ENCODE results near the gene B4GALNT2.
"Not testable (repeated sequence)": the region's sequence is repeated elsewhere in the genome, so short reads cannot be mapped to it uniquely, and the experiment has no call there.

The B4GALNT2 gene

GRCh38 chr17:49121696-49122292 lies 10.8 kb upstream of the B4GALNT2 start:
- DNase-seq = no peak

- DNase-seq = no peak
Measured at GRCh38 chr17:49122566-49122965, 10.0 kb upstream of the B4GALNT2 start.

DNA sequence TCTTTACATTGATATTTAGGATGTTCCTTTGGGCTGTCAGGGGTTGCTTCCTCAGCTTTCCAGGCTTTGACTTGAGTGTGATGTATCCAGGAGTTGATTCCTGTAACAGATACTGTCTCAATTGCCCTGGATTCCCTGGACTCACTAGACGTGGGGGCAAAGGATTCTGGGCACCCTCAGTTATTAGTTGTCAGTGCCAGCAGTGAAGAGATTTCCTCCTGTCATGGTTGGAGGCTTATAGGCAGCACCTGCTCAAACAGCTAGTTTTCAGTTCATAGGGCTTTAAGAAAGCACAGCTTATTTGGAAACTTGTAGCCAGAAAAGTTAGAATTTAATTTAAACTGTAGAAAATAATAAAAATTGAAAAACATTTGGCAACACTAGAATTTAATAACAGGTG lies 9.5 kb upstream of the B4GALNT2 start:
- DNase-seq = no peak

- DNase-seq = no peak
Measured at GRCh38 chr17:49125449-49125848, 7.1 kb upstream of the B4GALNT2 start.

DNA sequence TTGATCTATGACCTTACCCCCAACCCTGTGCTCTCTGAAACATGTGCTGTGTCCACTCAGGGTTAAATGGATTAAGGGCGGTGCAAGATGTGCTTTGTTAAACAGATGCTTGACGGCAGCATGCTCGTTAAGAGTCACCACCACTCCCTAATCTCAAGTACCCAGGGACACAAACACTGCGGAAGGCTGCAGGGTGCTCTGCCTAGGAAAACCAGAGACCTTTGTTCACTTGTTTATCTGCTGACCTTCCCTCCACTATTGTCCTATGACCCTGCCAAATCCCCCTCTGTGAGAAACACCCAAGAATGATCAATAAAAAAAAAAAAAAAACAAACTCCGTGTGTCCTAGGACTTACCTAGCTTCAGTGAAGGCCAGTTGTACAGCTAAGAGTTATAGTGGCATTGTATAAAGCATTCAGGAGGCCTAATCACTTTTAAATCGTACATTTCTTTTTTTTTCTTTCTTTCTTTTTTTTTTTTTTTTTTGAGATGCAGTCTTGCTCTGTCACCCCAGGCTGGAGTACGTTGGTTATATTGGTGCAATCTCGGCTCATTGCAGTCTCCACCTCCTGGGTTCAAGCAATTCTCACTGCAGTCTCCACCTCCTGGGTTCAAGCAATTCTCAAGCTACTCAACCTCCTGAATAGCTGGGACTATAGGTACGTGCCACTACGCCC lies 6.2 kb upstream of the B4GALNT2 start:
- not testable (repeated sequence) for DNase-seq

GRCh38 chr17:49129359-49129950 lies 3.1 kb upstream of the B4GALNT2 start:
- not testable (repeated sequence) for DNase-seq

GRCh38 chr17:49130891-49131290 lies 1.7 kb upstream of the B4GALNT2 start:
- DNase-seq = no peak

DNA sequence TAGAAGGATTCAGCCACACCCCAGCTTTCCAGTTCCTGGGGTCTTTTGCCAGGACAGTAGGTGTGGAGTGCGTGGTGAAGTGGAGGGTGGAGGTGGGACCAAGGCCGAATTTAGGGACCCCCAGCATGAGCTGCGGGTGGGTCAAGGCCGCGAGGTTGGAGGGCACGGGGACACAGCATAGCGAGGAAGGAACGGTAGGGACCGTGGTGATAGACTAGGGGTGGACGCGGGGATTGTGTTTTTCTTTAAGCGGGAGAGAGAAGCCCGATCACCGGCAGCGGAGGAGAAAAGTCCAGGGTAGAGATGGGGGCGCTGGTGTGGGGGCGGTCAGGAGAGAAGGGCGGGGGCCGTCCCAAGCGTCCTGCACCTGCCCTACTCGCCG lies 261 bp upstream of the B4GALNT2 start:
- DNase-seq = no peak

DNA sequence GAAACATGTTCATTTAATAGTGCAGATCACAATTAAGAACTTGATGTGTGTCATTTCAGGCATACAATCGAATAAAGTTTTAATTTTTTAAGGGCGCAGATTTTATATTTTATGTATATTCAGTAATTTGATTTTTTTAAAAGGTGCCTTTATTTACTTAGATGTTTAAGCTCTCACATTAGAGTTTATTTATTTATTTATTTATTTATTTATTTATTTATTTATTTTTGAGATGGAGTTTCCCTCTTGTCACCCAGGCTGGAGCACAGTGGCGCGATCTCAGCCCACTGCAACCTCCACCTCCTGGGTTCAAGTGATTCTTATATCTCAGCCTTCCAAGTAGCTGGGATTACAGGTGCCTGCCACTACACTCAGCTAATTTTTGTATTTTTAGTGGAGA lies 3.8 kb downstream of the B4GALNT2 start:
- DNase-seq = no peak

DNA sequence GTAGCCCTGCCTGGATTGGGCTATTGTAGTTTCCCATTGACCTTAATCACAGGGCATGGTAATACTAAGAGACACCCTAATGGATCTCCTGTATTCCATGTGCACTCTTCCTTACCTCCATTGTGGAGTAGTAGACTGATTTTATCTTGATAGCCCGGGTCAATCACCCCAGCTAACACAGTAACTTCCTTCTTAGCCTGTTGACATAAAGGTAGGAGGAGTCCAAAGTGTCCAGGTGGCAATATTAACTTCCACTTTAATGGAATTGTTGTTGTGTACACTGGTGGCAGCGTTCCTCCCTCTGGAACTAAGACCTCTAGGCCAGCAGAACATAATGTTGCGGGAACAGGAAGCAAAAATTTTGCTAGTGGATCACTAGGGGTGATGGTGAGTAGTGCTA lies 13.1 kb downstream of the B4GALNT2 start:
- DNase-seq = not testable (repeated sequence)

DNA sequence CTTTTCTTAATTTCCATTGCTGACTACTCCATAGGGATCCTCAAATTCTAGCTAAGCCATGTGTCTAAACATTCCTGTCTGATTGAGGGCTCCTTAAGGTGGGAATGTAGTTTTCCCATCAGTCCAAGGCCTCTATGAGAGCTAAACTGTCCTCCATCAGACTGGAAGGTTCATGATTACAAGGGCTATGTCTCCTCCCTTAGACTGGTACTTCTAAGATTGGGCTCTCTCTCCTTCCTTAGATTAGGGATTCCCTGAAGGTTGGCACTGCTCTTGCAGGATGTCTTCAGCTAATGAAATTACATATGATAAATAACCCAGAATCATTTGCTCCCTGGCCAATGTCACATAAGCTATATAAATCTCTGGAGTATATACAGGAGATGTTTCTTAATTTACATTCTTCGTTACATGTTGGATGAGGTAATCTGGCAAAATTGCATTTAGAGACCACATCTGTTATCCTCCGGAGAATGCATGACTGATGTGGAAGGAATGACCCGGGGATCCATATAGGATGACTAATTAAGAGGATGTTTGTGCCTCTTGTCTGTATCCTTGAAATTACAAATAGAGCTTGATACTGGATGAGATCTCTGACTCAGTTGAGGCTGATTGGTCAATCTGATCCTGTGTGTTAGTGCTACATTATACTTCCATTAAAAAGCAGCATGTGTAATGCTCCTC lies 14.2 kb downstream of the B4GALNT2 start:
- no peak for DNase-seq

DNA sequence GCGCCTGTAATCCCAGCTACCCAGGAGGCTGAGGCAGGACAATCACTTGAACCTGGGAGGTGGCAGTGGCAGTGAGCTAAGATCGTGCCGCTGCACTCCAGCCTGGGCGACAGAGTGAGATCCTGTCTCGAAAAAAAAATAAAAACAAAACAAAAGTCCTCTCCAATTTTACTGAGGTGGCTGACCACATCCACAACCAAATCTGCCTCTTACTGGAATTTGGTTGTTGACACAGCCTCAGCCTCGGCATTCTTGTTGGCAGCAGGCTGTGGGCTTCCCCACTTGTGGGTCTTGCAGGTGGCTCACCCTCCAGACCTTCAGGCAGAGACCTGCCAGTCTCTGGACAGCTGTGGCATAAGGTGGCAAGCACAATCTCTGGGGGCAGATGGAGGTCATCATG lies 15.6 kb downstream of the B4GALNT2 start:
- DNase-seq = no peak

- no peak for DNase-seq
Measured at GRCh38 chr17:49151996-49152395, 19.4 kb downstream of the B4GALNT2 start.

DNA sequence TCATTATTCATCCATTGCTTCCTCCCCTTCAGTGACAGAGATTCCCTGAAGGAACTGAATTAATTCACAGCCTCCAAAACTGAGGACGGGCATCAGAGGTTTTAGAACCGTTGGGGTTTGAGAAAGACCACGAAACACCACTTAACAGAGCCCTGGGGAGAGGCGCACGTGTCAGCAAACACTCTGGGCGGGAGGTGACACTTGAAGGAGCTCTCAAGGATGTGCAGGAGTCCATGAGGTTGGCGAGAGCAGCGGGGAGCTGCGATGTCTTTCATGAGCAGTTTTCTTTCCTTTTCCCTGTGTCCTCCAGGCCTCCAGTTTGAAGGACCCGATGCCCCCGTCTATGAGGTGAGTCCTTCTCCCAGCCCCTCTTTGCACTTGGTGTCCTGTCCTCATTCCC lies 23.7 kb downstream of the B4GALNT2 start:
- DNase-seq = no peak

DNA sequence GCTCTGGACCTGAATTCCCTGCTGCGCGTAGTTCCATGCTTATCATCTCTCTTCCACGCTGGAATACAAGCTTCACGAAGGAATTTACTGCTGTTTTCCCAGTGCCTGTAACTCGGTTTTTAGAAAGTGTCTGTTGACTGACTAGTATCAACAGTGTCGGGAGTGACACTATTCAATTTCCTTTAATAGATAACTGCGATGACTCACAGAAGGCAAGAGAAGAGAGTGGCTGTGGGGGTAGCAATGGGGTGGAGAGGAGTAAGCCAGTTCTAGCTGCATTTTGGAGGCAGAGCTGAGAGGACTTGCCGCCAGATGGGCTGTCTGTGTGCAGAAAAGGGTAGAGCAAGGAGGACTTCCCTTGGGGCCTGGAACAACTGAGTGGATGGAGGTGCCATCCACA lies 25.2 kb downstream of the B4GALNT2 start:
- DNase-seq = no peak

DNA sequence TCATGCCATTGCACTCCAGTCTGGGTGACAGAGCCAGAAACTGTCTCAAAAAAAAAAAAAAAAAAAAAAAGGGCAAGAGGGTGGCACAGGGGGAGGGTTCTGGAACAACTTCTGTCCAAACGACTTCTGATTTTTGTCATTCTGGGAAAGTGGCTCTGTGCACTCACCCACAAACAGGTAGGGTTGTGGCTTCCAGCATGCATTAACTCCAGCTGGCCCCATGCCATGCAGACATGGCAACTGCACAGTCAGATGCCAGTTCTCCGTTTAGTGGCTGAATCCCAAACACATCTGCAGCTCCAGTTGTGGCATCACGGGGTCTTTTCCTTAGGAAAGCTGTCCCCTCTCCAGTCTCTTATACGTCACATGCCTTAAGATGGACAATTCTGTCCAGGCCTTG lies 30.3 kb downstream of the B4GALNT2 start:
- DNase-seq = no peak

DNA sequence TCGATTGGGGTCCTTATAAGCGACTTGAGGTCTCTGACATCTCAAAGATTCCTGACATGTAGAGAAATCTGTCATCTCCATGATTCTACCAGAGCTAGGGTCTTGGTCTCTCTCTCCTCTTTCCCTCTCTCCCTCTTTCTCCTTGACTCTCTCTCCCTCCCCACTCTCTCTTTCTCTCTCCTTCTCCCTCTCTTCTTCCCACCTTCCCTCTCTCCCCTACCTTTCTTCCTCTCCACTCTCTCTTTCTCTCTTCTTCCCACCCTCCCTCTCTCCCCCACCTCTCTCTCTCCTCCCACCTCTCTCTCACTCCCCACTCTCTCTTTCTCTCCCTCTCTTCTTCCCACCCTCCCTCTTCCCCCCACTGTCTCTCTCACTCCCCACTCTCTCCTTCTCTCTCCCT lies 32.6 kb downstream of the B4GALNT2 start:
- DNase-seq = no peak

- no peak for DNase-seq
Measured at GRCh38 chr17:49168706-49169105, 36.1 kb downstream of the B4GALNT2 start.

DNA sequence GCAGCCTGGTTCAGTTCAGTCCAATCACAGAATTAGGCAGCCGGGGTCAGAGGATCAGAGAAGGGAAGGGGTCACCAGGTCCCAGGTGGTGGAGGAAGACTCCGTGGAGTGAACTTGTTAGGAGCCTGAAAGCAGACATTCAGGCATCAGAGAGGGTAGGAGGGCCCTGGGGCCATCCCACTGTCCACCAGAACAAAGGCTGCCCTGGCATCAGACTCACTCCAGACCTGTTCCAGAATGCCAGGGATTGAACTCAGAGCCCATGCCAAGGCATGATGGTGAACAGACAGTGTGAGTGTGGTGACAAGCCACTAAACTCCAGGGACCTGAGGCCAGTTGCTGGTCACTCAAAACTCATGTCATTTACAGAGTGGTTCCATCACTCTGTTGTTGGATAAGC lies 37.6 kb downstream of the B4GALNT2 start:
- no peak for DNase-seq

DNA sequence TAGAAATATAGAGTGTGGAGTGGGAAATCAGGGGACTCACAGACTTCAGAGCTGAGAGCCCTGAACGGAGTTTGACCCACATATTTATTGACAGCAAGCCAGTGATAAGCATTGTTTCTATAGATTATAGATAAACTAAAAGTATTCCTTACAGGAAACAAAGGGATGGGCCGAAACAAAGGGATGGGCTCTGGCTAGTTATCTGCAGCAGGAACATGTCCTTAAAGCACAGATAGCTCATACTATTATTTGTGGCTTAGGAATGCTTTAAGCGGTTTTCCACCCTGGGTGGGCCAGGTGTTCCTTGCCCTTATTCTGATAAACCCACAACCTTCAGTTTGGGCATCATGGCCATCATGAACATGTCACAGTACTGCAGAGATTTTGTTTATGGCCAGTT lies 38.1 kb downstream of the B4GALNT2 start:
- DNase-seq = not testable (repeated sequence)

DNA sequence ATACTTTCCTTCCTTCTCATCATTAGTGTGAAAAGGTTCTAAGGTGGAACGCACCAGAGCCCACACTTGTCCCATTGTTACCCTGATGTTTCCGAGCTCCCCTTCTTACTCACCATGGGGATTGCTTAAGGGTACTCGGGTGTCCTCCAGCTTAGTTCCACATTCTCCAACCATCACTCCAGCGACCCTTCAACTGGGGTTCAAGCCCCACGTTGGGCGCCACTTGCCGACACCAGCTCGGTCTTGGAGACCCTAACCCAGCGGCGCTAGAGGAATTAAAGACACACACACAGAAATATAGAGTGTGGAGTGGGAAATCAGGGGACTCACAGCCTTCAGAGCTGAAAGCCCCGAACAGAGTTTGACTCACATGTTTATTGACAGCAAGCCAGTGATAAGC lies 43.4 kb downstream of the B4GALNT2 start:
- DNase-seq = not testable (repeated sequence)

- peak; percentile 69 for DNase-seq
Measured at GRCh38 chr17:49180303-49180702, 47.7 kb downstream of the B4GALNT2 start.

GRCh38 chr17:49180998-49181635 lies 48.5 kb downstream of the B4GALNT2 start:
- DNase-seq = no peak

- no peak for DNase-seq
Measured at GRCh38 chr17:49183341-49183740, 50.8 kb downstream of the B4GALNT2 start.

Measured in NCI-H69 (cell line).